GM12874 (cell line): Measurements from ENCODE around the gene CD82.

Experiments
- CTCF ChIP-seq: IDR thresholded peaks from 2 replicates; pipeline ENCODE4 v1.5.1; 2011; ENCODE audit warnings: low read depth, mild to moderate bottlenecking, control low read depth, low read length, moderate library complexity; ENCODE audit not compliant: insufficient read depth

CD82 gene

GRCh38 chr11:44613153-44613552 lies 47.7 kb downstream of the CD82 start:
- TF ChIP-seq CTCF, result no peak

DNA sequence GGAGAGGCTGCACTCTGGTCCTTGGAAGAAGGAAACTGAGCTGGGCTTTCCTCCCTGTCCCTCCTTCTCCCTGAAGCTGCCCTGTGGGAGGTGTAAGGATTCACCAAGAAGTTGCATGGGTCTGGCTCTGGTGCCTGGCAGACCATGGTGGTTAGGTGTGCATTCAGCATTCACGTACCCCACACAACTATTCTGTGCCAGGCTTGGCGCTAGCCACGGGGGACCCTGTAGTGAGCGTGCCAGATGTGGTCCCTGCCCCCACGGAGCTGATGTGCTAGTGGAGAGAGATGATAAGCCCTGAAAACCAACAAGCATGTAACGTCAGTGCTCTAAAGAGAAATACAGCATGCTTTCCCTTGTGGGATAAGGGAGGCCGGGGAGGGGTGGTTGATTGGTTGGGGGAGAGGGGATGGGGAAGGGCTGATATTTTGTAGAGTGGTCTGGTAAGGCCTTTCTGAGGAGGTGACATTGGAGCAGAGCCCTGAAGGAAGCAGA lies 48.9 kb downstream of the CD82 start:
- no peak for TF ChIP-seq CTCF

DNA sequence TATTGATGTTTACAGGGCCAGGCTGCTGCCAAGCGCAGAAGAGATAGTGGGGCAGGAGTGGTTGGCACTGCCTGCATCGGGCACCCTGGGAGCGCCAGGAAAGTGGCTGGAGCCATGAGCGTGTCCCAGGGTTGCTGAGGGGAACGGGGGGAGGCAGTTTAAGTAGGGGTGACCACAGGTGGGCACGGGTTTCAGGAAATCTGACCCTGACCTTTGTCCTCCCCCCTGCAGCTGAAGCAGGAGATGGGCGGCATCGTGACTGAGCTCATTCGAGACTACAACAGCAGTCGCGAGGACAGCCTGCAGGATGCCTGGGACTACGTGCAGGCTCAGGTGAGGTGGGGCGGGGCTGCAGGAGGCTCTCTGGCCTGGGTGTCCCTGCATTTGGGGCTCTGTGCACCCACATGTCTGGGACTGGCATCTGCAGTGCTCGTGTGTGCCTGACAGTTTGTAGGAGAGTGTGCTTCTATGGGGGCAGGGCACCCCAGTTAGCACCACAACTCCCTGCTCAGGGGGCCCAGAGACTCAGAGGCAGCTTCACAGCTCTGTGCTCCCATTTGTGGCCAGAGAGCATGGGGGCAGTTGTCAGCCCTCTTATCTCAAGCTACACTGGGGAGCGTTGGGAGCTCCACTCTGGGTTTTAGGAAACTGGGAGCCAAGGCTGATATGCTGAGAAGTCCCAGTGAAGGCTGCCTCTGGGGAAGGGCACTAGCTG lies 49.7 kb downstream of the CD82 start:
- TF ChIP-seq CTCF, result no peak

GRCh38 chr11:44615913-44616791 lies 50.7 kb downstream of the CD82 start:
- no peak for TF ChIP-seq CTCF

DNA sequence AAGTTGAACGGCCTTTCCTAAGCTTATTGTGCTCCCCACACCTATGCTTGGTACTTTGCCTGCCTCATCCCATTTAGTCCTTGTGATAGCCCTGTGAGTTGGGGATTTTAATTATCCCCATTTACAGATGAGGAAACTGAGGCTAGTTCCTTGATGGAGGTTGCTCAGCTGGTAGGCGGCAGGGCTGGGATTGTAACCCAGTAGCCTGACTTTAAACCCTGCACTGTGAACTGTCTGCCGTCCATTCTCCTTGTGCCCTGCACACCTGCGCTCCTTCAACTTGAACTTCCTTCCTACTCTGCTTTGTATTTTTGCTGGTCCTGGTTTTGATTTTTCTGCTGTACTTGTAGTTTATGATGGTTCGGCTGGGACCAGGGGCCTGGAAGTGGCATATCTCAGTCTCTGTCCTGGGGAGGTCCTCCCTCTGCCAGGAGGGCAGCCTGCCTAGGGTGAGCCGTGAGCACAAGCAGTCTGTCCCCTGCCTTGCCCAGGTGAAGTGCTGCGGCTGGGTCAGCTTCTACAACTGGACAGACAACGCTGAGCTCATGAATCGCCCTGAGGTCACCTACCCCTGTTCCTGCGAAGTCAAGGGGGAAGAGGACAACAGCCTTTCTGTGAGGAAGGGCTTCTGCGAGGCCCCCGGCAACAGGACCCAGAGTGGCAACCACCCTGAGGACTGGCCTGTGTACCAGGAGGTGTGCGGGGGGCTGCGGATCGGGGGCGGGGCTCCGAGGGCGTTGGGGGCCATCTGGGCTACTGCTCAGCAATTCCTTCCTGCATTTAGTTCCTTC lies 52.4 kb downstream of the CD82 start:
- no peak for TF ChIP-seq CTCF

- TF ChIP-seq CTCF, result no peak
Observed at GRCh38 chr11:44618561-44619425, 53.3 kb downstream of the CD82 start.
